ENCODE data around the gene ST14. TPM values are rescaled to one million over a fixed set of nuclear protein-coding genes. Genes with fewer than 3 reads are reported as not detected.

The ST14 gene
- total RNA-seq, 1 experiment from 2014 or later: 33.9 TPM

- no peak for TF ChIP-seq ATF6 (CRISPR knock-in tag; IDR thresholded peaks at IDR 0.05)
These were observed 17.8 kb upstream of the ST14 start (continued) for GRCh38 chr11:130141561-130142341.

GRCh38 chr11:130144141-130144540 lies 15.4 kb upstream of the ST14 start:
- no peak for DNase-seq (ENCODE audit: low spot score)
- no peak overlapping the region for H3K4me3 Mint-ChIP-seq
- peaks cover 57% of the 10 kb centered on the region for H3K36me3 Mint-ChIP-seq
- no peaks in the 10 kb centered on the region for H3K27me3 Mint-ChIP-seq (ENCODE audit: low read depth)
- no peaks in the 10 kb centered on the region for H3K9me3 Mint-ChIP-seq
- no peak for ATAC-seq
- H3K4me1 Mint-ChIP-seq: peaks cover 26% of the 10 kb centered on the region
- H3K27ac Mint-ChIP-seq: peak overlapping the region; percentile 79
- TF ChIP-seq NR2C2 (CRISPR knock-in tag; IDR thresholded peaks at IDR 0.05): no peak
- TF ChIP-seq PRRX2 (CRISPR knock-in tag; IDR thresholded peaks at IDR 0.05): no peak
- no peak for TF ChIP-seq ZNF425 (CRISPR knock-in tag; conservative IDR thresholded peaks at IDR 0.05)
- no peak for TF ChIP-seq ELF4 (CRISPR knock-in tag; IDR thresholded peaks at IDR 0.05; ENCODE audit: low read depth)
- no peak for TF ChIP-seq E2F5 (CRISPR knock-in tag; IDR thresholded peaks at IDR 0.05)
- TF ChIP-seq AR (CRISPR knock-in tag; IDR thresholded peaks at IDR 0.05): no peak
- no peak for TF ChIP-seq NFE2L1 (CRISPR knock-in tag; IDR thresholded peaks at IDR 0.05)
- TF ChIP-seq ZNF281 (CRISPR knock-in tag; IDR thresholded peaks at IDR 0.05): no peak
- no peak for TF ChIP-seq ZNF317 (CRISPR knock-in tag; IDR thresholded peaks at IDR 0.05; ENCODE audit: borderline replicate concordance, low read depth)
- no peak for TF ChIP-seq ZNF512 (CRISPR knock-in tag; IDR thresholded peaks at IDR 0.05; ENCODE audit: borderline replicate concordance)
- TF ChIP-seq FOXP1 (CRISPR knock-in tag; IDR thresholded peaks at IDR 0.05; ENCODE audit: borderline replicate concordance): no peak
- no peak for TF ChIP-seq TCF7 (CRISPR knock-in tag; IDR thresholded peaks at IDR 0.05; ENCODE audit: low read depth)
- no peak for TF ChIP-seq EMX1 (CRISPR knock-in tag; IDR thresholded peaks at IDR 0.05)
- no peak for TF ChIP-seq CTCF (IDR thresholded peaks at IDR 0.05)
- no peak for TF ChIP-seq FOXP4 (CRISPR knock-in tag; IDR thresholded peaks at IDR 0.05)
- POLR2A ChIA-PET: no interaction called here
- CTCF ChIA-PET: interaction anchor here (2.7 to 3.7 kb wide), 2 partner anchors 11 to 221 kb away, joined by 22 to 96 read pairs; no protein-coding TSS in a partner anchor
